GM10266 (cell line): Measurements from ENCODE around the gene SMIM24.

Experiments used
- DNase-seq: peaks from one replicate; pipeline ENCODE4 v3.0.0; 2012; ENCODE audit errors: extremely low spot score
- TF ChIP-seq, protein P1 (sequence below): IDR thresholded peaks from 2 replicates; pipeline ENCODE4 v1.5.1; 2012; ENCODE audit warnings: mild to moderate bottlenecking, low read depth; ENCODE audit not compliant: control insufficient read depth, insufficient read depth; ENCODE audit errors: missing control alignments

SMIM24 gene

GRCh38 chr19:3426433-3426832 lies 53.9 kb downstream of the SMIM24 start:
- TF ChIP-seq, protein P1, sequence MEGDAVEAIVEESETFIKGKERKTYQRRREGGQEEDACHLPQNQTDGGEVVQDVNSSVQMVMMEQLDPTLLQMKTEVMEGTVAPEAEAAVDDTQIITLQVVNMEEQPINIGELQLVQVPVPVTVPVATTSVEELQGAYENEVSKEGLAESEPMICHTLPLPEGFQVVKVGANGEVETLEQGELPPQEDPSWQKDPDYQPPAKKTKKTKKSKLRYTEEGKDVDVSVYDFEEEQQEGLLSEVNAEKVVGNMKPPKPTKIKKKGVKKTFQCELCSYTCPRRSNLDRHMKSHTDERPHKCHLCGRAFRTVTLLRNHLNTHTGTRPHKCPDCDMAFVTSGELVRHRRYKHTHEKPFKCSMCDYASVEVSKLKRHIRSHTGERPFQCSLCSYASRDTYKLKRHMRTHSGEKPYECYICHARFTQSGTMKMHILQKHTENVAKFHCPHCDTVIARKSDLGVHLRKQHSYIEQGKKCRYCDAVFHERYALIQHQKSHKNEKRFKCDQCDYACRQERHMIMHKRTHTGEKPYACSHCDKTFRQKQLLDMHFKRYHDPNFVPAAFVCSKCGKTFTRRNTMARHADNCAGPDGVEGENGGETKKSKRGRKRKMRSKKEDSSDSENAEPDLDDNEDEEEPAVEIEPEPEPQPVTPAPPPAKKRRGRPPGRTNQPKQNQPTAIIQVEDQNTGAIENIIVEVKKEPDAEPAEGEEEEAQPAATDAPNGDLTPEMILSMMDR: no peak
- DNase-seq: no peak
